Activated CD4-positive, alpha-beta T cell treated with anti-CD3 and anti-CD28 coated beads for 4 hours (primary cell): ENCODE results near the gene TMEM225B.
"Not testable (repeated sequence)": the region's sequence is repeated elsewhere in the genome, so short reads cannot be mapped to it uniquely, and the experiment has no call there.

Source experiments
- DNase-seq, 2 donors: peaks; one replicate each; pipeline ENCODE4 v3.0.0-alpha.2; 2020

The TMEM225B gene

DNA sequence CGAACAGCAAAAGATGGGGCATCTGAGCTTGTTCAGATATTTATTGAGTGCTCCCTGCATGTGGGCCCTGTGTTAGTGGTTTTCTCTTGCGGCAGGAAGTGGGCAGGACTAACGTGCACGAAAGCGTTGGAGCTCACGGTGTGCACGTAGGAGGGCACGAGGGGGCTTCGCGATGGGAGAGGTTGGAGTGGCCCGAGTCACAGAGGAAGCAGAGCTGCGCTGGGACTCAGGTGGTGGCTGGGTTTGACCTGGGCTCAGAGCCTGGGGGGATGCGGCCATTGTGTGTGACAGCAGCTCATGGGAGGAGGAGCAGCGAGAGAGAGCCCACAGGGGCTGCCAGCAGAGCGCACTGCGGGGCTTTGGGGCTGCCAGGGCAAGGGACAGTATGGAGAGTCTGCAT lies 26.4 kb downstream of the TMEM225B start:
- peak; percentile 45 to 53 for DNase-seq

GRCh38 chr7:99625321-99625720 lies 27.3 kb downstream of the TMEM225B start:
- DNase-seq: no peak

DNA sequence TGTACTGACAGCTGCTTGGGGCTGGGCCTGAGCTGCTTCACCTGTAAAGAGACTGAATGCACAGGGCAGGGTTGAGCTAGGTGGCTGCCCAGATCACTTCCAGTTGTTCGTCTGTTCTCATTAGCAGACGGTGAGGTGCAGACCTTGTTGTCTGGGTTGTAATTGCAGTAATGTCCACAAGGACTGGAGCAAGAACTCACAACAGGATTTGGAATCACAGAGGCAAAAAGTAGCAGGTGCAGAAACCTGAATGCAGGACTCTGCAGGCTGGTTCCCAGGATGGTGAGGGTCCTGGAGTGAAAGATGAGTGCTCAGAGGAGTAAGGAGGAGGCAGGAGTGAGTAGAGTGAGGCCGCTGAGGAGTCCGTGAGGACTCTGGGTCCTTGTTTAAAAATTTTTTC lies 27.9 kb downstream of the TMEM225B start:
- no peak for DNase-seq

GRCh38 chr7:99626661-99627060 lies 28.6 kb downstream of the TMEM225B start:
- no peak for DNase-seq

GRCh38 chr7:99627513-99627912 lies 29.4 kb downstream of the TMEM225B start:
- DNase-seq: no peak

DNA sequence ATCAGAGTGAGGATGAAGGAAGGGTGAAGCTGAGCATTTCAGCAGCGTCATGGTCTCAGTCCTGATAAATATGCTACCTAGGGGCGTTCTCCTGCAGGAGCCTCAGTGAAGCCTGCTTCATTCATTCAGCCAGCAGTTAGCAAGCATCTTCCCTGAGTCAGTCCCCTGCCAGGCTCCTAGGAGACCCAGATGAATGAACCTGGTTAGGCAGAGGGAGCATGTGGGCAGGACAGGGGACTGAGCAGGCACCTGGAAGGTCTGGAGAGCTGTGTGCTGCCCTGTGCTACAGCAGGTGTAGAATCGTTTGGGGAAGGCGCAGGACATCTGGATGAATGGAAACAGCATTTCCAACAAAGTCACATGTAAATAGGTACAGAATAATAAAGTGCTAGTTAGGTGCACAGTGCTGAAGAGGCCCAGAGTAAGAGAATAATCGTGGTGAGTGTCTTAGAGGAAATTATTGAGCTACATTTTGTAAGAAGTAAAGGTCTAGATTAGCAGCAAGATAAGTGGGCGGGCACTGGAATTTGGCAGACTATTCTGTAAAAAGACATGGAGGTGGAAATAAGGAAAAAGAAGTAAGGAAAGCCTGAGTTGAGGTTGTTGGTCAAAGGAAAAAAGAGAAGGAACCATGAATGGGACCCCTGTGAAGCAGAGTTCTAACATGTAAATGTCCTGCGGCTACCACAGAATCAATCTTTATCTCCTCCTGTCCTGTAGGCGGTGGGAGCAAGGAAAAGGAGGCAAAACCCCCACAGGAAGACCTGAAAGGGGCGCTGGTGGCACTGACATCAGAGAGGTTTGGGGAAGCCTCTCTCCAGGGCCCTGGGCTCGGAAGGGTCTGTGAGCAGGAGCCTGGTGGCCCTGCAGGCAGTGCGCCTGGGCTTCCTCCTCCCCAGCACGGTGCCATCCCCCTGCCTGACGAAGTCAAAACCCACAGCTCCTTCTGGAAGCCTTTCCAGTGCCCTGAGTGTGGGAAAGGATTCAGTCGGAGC lies 30.7 kb downstream of the TMEM225B start:
- DNase-seq: no peak

DNA sequence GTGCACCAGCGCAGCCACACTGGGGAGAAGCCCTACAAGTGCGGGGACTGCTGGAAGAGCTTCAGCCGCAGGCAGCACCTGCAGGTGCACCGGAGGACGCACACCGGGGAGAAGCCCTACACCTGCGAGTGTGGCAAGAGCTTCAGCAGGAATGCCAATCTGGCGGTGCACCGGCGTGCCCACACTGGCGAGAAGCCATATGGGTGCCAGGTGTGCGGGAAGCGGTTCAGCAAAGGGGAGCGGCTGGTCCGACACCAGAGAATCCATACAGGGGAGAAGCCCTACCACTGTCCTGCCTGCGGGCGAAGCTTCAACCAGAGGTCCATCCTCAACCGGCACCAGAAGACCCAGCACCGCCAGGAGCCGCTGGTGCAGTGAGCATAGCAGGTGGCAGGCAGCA lies 31.6 kb downstream of the TMEM225B start:
- no peak for DNase-seq

GRCh38 chr7:99631295-99632109 lies 33.4 kb downstream of the TMEM225B start:
- DNase-seq: no peak

DNA sequence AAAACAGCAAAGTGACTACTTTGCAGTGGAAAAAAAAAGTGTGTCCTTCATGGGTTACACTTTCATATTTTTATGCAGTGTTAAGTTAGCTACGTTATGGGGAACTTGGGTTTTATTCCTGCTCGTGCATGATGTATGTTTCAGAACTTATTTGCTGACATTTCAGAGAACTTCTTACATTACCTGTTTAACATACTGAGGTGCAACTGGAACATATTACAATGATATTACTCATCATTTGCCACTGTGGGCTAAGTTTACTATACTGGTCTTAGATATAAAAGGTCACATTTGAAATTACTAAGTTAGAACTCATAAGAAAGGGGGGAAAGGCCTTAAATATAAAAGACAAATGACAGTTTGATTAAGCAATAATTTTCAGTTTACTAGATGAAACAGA lies 39.3 kb downstream of the TMEM225B start:
- not testable (repeated sequence) for DNase-seq

- no peak for DNase-seq
Measured at GRCh38 chr7:99638731-99639130, 40.7 kb downstream of the TMEM225B start.

DNA sequence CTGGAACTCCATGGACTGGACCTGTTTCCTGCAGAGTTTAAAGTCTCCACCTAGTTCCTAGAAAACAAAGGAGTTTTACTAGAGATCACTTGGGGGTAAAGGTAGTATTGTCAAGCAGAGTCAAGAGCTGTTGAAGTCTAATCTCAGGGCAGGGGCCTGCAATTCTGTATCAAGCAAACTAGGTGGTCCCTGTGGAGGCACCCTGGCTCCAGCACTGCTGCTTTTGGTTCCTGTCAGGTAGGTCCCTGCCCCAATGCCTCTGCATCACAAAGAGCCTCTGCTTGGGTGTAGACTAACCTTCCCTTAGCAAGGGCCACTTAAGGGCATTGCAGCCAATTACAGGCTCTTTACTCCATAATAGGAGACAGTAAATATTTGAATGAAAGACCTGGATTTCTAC lies 41.2 kb downstream of the TMEM225B start:
- no peak for DNase-seq

DNA sequence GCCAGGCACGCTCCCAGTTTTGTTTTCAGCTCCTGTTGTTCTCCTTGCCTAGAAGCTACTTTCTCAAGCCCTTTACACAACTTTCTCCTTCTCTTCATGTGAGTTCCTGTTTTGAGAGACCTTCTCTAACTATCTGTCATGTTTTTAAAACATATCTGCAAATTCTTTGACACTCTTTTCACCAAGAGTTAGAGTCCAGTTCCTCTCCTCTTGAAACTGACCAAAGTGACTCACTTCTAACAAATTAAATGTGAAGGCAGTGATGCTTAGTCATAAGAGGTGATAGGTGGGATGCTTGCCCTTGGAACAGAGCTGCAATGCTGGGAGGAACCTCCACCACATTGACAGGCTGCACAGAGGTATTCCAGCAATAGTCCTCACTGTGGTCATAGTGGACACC lies 44.0 kb downstream of the TMEM225B start:
- DNase-seq: no peak

GRCh38 chr7:99643464-99643863 lies 45.4 kb downstream of the TMEM225B start:
- DNase-seq: no peak

DNA sequence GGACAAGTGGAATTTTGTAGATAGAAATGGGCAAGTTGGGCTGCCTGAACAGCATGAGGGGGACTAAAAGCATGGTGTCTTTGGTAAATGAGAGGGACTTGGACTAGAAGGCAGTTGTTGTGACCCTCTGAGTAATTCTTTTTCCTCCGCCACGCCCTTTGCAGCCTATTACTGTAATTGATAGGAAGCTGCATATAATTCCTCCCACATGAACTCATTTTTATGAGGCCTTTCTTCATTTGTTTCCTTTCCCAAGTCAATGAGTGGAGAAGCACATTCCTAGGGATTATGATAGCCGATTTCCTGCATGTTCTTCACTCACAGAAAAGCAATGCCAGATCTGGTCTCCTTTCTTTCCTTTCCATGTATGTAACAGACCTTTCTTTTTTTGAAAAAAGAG lies 46.4 kb downstream of the TMEM225B start:
- DNase-seq: no peak

- DNase-seq: no peak
Measured at GRCh38 chr7:99645590-99645989, 47.5 kb downstream of the TMEM225B start.

GRCh38 chr7:99648843-99649242 lies 50.8 kb downstream of the TMEM225B start:
- no peak for DNase-seq

DNA sequence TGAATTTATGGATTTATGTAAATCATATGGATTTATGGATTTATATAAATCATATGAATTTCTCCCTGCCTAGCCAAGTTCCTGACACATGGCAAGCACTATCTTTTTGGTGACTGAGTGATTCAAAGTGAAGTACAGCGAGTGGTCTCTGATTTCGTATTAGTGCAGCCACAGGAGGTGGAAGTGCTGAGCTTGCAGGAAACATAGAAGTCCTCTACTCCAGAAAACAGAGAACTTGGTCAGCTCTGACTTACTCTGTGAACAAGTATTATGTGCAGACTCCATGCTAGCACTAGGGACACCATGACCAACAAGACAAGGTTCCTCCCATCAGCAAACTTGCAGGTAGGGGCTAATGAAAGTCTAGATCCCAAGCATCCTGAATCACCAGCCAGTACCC lies 53.2 kb downstream of the TMEM225B start:
- DNase-seq: no peak

- DNase-seq: no peak
Measured at GRCh38 chr7:99652671-99653070, 54.6 kb downstream of the TMEM225B start.

GRCh38 chr7:99653269-99653668 lies 55.2 kb downstream of the TMEM225B start:
- DNase-seq: not testable (repeated sequence)

DNA sequence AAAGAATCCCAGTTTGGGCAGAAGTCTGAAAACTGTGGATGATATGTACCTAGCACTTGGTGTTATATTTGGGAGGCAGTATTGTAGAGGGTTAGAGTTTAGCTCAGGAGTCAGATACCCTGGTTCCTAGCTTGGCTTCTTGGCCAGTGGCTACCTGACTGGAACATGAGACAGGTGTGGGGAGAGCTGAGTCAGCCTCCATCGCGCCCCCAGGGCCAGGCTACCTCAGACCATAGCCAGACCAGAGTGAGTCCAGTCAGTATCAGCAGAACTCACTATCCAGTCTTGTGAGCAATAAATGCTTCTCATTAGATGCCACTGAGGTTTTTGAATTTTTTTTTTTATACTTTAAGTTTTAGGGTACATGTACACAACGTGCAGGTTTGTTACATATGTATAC lies 55.7 kb downstream of the TMEM225B start:
- DNase-seq: no peak

DNA sequence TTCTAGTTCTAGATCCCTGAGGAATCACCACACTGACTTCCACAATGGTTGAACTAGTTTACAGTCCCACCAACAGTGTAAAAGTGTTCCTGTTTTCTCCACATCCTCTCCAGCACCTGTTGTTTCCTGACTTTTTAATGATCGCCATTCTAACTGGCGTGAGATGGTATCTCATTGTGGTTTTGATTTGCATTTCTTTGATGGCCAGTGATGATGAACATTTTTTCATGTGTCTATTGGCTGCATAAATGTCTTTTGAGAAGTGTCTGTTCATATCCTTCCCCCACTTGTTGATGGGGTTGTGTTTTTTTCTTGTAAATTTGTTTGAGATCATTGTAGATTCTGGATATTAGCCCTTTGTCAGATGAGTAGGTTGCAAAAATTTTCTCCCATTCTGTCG lies 56.6 kb downstream of the TMEM225B start:
- DNase-seq: not testable (repeated sequence)

GRCh38 chr7:99657879-99658278 lies 59.8 kb downstream of the TMEM225B start:
- not testable (repeated sequence) for DNase-seq
